IMR-90 (cell line): ENCODE data around the gene SUN1.

Experiments
- BHLHE40 ChIP-seq: fragments of 150-350 bp; IDR thresholded peaks from 2 replicates; pipeline ENCODE4 v1.6.1; 2016; ENCODE audit warnings: mild to moderate bottlenecking, low read depth, low read length
- CEBPB ChIP-seq: IDR thresholded peaks from 2 replicates; pipeline ENCODE4 v1.6.1; 2012; ENCODE audit warnings: low read depth, low read length, improper control_type of control experiment
- CHD1 ChIP-seq: IDR thresholded peaks from 2 replicates; pipeline ENCODE4 v1.6.1; 2012; ENCODE audit warnings: low read depth, low read length, improper control_type of control experiment
- CTCF ChIP-seq: conservative IDR thresholded peaks from 2 replicates; pipeline ENCODE4 v1.5.1; 2012; ENCODE audit warnings: mild to moderate bottlenecking, low read depth, low read length, improper control_type of control experiment
- FOS ChIP-seq: fragments of 150-350 bp; IDR thresholded peaks from 2 replicates; pipeline ENCODE4 v1.6.1; 2016; ENCODE audit warnings: low read depth, low read length
- MAZ ChIP-seq: IDR thresholded peaks from 2 replicates; pipeline ENCODE4 v1.6.1; 2012; ENCODE audit warnings: low read depth, mild to moderate bottlenecking, low read length, improper control_type of control experiment, moderate library complexity, borderline replicate concordance
- POLR2A ChIP-seq: IDR thresholded peaks from 2 replicates; pipeline ENCODE4 v1.6.1; 2012; ENCODE audit warnings: mild to moderate bottlenecking, low read depth, low read length
- RAD21 ChIP-seq: IDR thresholded peaks from 2 replicates; pipeline ENCODE4 v1.6.1; 2012; ENCODE audit warnings: low read length, improper control_type of control experiment
- RFX5 ChIP-seq: IDR thresholded peaks from 2 replicates; pipeline ENCODE4 v1.8.0; 2012; ENCODE audit warnings: low read depth, mild to moderate bottlenecking, low read length, moderate library complexity
- SMC3 ChIP-seq: fragments of 150-350 bp; IDR thresholded peaks from 2 replicates; pipeline ENCODE4 v1.6.1; 2016; ENCODE audit warnings: low read depth, mild to moderate bottlenecking, antibody characterized with exemption, low read length, moderate library complexity
- USF2 ChIP-seq: fragments of 150-350 bp; IDR thresholded peaks from 2 replicates; pipeline ENCODE4 v1.6.1; 2017; ENCODE audit warnings: mild to moderate bottlenecking, antibody characterized with exemption, low read length, low read depth

DNA sequence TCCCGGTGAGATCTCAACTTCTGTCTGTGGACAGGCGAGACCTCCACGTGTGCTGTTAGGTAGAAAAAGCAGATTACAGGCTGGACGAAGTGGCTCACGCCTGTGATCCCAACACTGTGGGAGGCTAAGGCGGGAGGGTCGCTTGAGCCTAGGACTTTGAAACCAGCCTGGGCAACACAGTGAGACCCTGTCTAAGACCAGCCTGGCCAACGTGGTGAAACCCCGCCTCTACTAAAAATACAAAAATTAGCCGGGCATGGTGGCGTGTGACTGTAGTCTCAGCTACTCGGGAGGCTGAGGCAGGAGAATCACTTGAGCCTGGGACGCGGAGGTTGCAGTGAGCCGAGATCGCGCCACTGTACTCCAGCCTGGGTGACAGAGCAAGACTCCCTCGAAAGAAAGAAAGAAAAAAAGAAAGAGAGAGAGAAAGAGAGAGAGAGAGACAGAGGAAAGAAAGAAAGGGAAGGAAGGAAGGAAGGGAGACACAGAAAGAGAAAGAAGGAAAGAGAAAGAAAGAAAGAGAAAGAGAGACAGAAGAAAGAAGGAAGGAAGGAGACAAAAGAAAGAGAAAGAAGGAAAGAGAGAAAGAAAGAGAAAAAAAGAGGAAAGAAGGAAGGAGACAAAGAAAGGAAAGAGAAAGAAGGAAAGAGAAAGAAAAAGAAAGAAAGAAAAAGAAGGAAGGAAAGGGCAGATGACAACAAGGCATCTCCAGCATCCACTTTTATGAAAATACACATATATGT lies 29.6 kb upstream of the SUN1 start:
- no peak for TF ChIP-seq CTCF
- TF ChIP-seq RAD21: no peak
- no peak for TF ChIP-seq POLR2A
- no peak for TF ChIP-seq BHLHE40
- TF ChIP-seq FOS: no peak
- no peak for TF ChIP-seq RFX5
- TF ChIP-seq CHD1: no peak
- TF ChIP-seq MAZ: no peak
- TF ChIP-seq SMC3: no peak
- no peak for TF ChIP-seq USF2
- no peak for TF ChIP-seq CEBPB
